Measurements from ENCODE around the gene SETD2. TPM values are rescaled to one million over a fixed set of nuclear protein-coding genes. Genes with fewer than 3 reads are reported as not detected.
"Not testable (repeated sequence)": the region's sequence is repeated elsewhere in the genome, so short reads cannot be mapped to it uniquely, and the experiment has no call there.

Gene SETD2
- total RNA-seq, 4 donors from 2014 or later: 35.7 to 48.5 (median 40.4) TPM

DNA sequence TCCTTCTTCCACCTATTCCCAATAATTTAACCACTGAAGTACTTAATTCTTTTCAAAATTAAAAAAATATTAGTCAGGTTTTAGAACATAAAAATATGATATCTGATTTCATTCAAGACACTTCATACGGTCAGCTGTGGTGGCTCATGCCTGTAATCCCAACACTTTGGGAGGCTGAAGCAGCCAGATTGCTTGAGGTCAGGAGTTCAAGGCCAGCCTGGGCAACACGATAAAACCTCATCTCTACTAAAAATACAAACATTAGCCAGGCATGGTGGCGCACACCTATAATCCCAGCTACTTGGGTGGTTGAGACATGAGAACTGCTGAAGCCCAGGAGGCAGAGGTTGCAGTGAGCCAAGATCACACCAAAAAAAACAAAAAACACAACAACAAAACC, 127.8 kb downstream of the SETD2 start:
- intact Hi-C loops (cut with DNase I; ENCODE audit: low total_unique reads) (loop anchor here (5.0 kb wide), 1 partner anchor 126 kb away; the partner anchor contains the start of gene SETD2), in situ Hi-C loops (cut with MboI; ENCODE audit: low sequenced_read_pairs in 4 of 4) (no loop called here)
- TF ChIP-seq, protein P1, sequence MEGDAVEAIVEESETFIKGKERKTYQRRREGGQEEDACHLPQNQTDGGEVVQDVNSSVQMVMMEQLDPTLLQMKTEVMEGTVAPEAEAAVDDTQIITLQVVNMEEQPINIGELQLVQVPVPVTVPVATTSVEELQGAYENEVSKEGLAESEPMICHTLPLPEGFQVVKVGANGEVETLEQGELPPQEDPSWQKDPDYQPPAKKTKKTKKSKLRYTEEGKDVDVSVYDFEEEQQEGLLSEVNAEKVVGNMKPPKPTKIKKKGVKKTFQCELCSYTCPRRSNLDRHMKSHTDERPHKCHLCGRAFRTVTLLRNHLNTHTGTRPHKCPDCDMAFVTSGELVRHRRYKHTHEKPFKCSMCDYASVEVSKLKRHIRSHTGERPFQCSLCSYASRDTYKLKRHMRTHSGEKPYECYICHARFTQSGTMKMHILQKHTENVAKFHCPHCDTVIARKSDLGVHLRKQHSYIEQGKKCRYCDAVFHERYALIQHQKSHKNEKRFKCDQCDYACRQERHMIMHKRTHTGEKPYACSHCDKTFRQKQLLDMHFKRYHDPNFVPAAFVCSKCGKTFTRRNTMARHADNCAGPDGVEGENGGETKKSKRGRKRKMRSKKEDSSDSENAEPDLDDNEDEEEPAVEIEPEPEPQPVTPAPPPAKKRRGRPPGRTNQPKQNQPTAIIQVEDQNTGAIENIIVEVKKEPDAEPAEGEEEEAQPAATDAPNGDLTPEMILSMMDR (IDR thresholded peaks at IDR 0.05 in 4 of 5, conservative IDR thresholded peaks at IDR 0.05 in 1 of 5): no peak
- no peak for TF ChIP-seq POLR2A (IDR thresholded peaks at IDR 0.05)
- Histone ChIP-seq H3K4me1 (peaks cover 8 to 21% of the 10 kb centered on the region in 2 donors), H3K4me3 (no peak overlapping the region), H3K27me3 (no peaks in the 10 kb centered on the region), H3K9me3 (no peaks in the 10 kb centered on the region), H3K27ac (peak overlapping the region in 3 of 4 donors; percentile 15 to 77 (median 32)), H3K36me3 (peaks cover 0 to 46% of the 10 kb centered on the region in 2 donors)
- ATAC-seq (no peak), DNase-seq (no peak)

DNA sequence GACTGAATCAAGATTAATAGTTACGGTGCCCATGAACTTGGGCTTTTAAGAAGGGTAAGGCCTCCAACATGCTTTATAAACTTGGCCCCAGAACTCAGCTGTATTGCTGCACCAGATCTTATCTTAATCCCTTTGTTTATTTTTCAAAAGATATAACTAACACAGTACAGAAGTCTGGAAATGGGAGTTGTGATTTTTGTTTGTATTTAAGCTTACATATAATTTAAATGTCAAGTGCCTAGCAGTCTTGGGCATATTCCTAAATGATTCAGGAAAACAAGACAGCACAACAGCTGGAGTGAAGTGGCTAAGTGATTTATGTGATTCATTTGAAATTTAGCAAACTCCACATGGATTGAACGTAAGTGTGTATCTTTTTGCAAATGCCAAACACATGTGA, 128.3 kb downstream of the SETD2 start:
- intact Hi-C loops (cut with DNase I; ENCODE audit: low total_unique reads): loop anchor here (5.0 kb wide), 1 partner anchor 127 kb away; the partner anchor contains the start of gene SETD2
- Histone ChIP-seq H3K4me1 (peaks cover 8 to 21% of the 10 kb centered on the region in 2 donors), H3K9me3 (no peaks in the 10 kb centered on the region), H3K4me3 (no peak overlapping the region), H3K27ac (peak overlapping the region; percentile 58 to 77 (median 71)), H3K27me3 (no peaks in the 10 kb centered on the region), H3K36me3 (peaks cover 0 to 41% of the 10 kb centered on the region in 2 donors)
- in situ Hi-C loops (cut with MboI; ENCODE audit: low sequenced_read_pairs in 4 of 4): no loop called here
- ATAC-seq (no peak), DNase-seq (no peak)
- TF ChIP-seq POLR2A (IDR thresholded peaks at IDR 0.05): no peak
- TF ChIP-seq, protein P1 (IDR thresholded peaks at IDR 0.05 in 4 of 5, conservative IDR thresholded peaks at IDR 0.05 in 1 of 5): no peak

DNA sequence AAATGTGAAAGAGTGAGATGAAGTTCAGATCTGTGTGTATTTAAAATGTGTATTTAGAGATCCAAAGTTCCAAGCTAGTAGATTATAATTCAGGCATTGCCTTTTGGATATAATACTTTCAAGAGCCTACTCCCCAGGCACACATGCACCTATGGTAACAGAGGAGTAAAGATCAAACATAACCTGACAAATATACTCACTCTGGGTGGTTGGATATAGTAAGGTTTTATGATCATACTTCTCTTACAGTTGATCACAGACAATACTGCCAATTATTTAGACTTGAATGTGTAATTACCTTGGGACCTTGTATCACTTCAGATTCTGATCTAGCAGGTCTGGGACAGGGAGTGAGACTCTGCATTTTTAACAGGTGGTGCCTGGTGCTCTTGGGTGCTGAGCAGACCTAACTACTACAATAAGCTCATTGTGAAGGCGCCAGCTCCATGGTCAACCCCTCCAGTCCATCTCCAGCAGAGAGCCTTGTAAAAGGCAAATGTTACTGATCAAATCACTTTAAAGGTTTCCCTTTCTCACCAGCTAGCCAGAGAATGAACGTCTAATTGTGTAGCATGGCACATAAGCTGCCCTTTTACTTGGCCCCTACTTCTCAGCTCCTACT, 128.9 kb downstream of the SETD2 start:
- H3K9me3 ChIP-seq: no peaks in the 10 kb centered on the region
- peak overlapping the region; percentile 58 to 77 (median 71) for H3K27ac ChIP-seq
- DNase-seq (no peak), ATAC-seq (no peak)
- peaks cover 8 to 21% of the 10 kb centered on the region in 2 donors for H3K4me1 ChIP-seq
- in situ Hi-C loops (cut with MboI; ENCODE audit: low sequenced_read_pairs in 4 of 4): no loop called here
- H3K4me3 ChIP-seq: no peak overlapping the region
- TF ChIP-seq POLR2A (IDR thresholded peaks at IDR 0.05): no peak
- TF ChIP-seq, protein P1 (IDR thresholded peaks at IDR 0.05 in 4 of 5, conservative IDR thresholded peaks at IDR 0.05 in 1 of 5): no peak
- H3K27me3 ChIP-seq: no peaks in the 10 kb centered on the region
- H3K36me3 ChIP-seq: peaks cover 0 to 36% of the 10 kb centered on the region in 2 donors
- intact Hi-C loops (cut with DNase I; ENCODE audit: low total_unique reads): loop anchor here (5.0 kb wide), 1 partner anchor 127 kb away; the partner anchor contains the start of gene SETD2

DNA sequence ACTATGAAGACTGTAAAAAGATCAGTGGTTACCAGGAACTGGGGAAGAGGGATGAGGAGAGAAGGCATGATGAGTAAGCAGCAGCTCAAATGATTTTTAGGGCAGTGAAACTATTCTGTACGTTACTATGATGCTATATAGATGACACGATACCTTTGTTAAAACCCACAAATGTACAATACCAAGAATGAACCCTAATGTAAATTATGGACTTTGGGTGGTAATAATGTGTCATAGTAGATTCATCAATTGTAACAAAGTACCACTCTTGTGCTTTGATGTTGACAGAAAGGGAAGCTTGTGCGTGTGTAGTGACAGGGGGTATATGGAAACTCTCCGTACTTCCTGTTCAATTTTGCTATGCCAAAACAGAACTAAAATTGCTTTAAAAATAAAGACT, 132.9 kb downstream of the SETD2 start:
- DNase-seq; H3K9me3 ChIP-seq; intact Hi-C loops (cut with DNase I; ENCODE audit: low total_unique reads); H3K4me3 ChIP-seq; H3K27ac ChIP-seq; in situ Hi-C loops (cut with MboI; ENCODE audit: low sequenced_read_pairs in 4 of 4); ATAC-seq; H3K27me3 ChIP-seq: not testable (repeated sequence)
- H3K36me3 ChIP-seq: peaks cover 0 to 14% of the 10 kb centered on the region in 2 donors
- H3K4me1 ChIP-seq: peaks cover 8 to 21% of the 10 kb centered on the region in 2 donors

DNA sequence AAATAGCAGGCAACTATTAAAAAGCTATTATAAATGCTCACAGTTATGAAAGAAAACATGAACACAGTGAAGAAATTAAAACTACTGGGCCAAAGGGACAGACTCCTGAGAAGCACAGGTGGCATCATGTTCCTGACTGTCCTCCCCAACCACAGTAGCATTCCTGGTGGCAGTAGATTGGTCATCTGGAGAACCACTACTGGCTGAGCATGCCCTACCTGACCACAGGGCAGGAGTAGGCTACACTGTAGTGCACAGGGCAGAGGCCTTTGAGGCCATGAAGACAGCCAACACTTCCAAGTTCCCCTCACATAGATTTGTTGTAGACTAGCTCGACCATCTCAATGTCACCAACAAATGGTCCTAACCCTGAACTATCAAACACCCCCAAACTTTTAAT, 135.2 kb downstream of the SETD2 start:
- DNase-seq: no peak
- intact Hi-C loops (cut with DNase I; ENCODE audit: low total_unique reads): no loop called here
- Histone ChIP-seq H3K27me3 (no peaks in the 10 kb centered on the region), H3K36me3 (no peaks in the 10 kb centered on the region), H3K4me1 (peaks cover 8 to 15% of the 10 kb centered on the region in 2 donors), H3K27ac (no peak overlapping the region), H3K4me3 (no peak overlapping the region), H3K9me3 (no peaks in the 10 kb centered on the region)
- TF ChIP-seq, protein P1 (IDR thresholded peaks at IDR 0.05 in 4 of 5, conservative IDR thresholded peaks at IDR 0.05 in 1 of 5): no peak
- no peak for TF ChIP-seq POLR2A (IDR thresholded peaks at IDR 0.05)
- ATAC-seq: no peak
- in situ Hi-C loops (cut with MboI; ENCODE audit: low sequenced_read_pairs in 4 of 4): no loop called here

Measured in gastrocnemius medialis (tissue), 4 donors.